Measurements from ENCODE around the gene PPP1R15B. TPM values are rescaled to one million over a fixed set of nuclear protein-coding genes. Genes with fewer than 3 reads are reported as not detected.

The PPP1R15B gene
- total RNA-seq, 1 donor from 2014 or later: 43.2 TPM

GRCh38 chr1:204421441-204421840 is 9.8 kb upstream of the PPP1R15B start:
- TF ChIP-seq CTCF (IDR thresholded peaks at IDR 0.05; ENCODE audit: unreplicated experiment): no peak
- H3K9me3 Mint-ChIP-seq (ENCODE audit: unreplicated experiment): no peaks in the 10 kb centered on the region

GRCh38 chr1:204420039-204421004 is 8.7 kb upstream of the PPP1R15B start:
- H3K27ac Mint-ChIP-seq (ENCODE audit: unreplicated experiment): peak overlapping the region; percentile 43
- peaks cover 67% of the 10 kb centered on the region for H3K36me3 Mint-ChIP-seq (ENCODE audit: low read depth, unreplicated experiment)
- no peaks in the 10 kb centered on the region for H3K9me3 Mint-ChIP-seq (ENCODE audit: unreplicated experiment)
- peak overlapping the region; percentile 24 for H3K4me3 Mint-ChIP-seq (ENCODE audit: unreplicated experiment)
- no peak for DNase-seq (ENCODE audit: low spot score)
- H3K4me1 Mint-ChIP-seq (ENCODE audit: unreplicated experiment): peaks cover 16% of the 10 kb centered on the region
- H3K27me3 Mint-ChIP-seq (ENCODE audit: unreplicated experiment): peaks cover 14% of the 10 kb centered on the region
- no peak for TF ChIP-seq CTCF (IDR thresholded peaks at IDR 0.05; ENCODE audit: unreplicated experiment)

More at GRCh38 chr1:204421441-204421840, 9.8 kb upstream of the PPP1R15B start:
- Mint-ChIP-seq H3K36me3 (ENCODE audit: low read depth, unreplicated experiment) (peaks cover 74% of the 10 kb centered on the region), H3K4me1 (ENCODE audit: unreplicated experiment) (peaks cover 16% of the 10 kb centered on the region), H3K27ac (ENCODE audit: unreplicated experiment) (no peak overlapping the region), H3K27me3 (ENCODE audit: unreplicated experiment) (peaks cover 14% of the 10 kb centered on the region), H3K4me3 (ENCODE audit: unreplicated experiment) (no peak overlapping the region)
- no peak for DNase-seq (ENCODE audit: low spot score)

- no peak for TF ChIP-seq CTCF (IDR thresholded peaks at IDR 0.05; ENCODE audit: unreplicated experiment)
- Mint-ChIP-seq H3K27ac (ENCODE audit: unreplicated experiment) (no peak overlapping the region), H3K27me3 (ENCODE audit: unreplicated experiment) (peaks cover 19% of the 10 kb centered on the region), H3K4me3 (ENCODE audit: unreplicated experiment) (peak overlapping the region; percentile 32), H3K4me1 (ENCODE audit: unreplicated experiment) (peaks cover 19% of the 10 kb centered on the region), H3K9me3 (ENCODE audit: unreplicated experiment) (no peaks in the 10 kb centered on the region), H3K36me3 (ENCODE audit: low read depth, unreplicated experiment) (peaks cover 58% of the 10 kb centered on the region)
- no peak for DNase-seq (ENCODE audit: low spot score)
These were observed 7.4 kb upstream of the PPP1R15B start for GRCh38 chr1:204419064-204419403.

GRCh38 chr1:204418174-204419063 is 6.8 kb upstream of the PPP1R15B start:
- peak overlapping the region; percentile 35 for H3K4me3 Mint-ChIP-seq (ENCODE audit: unreplicated experiment)
- peak overlapping the region; percentile 72 for H3K27ac Mint-ChIP-seq (ENCODE audit: unreplicated experiment)
- DNase-seq (ENCODE audit: low spot score): no peak
- peaks cover 52% of the 10 kb centered on the region for H3K36me3 Mint-ChIP-seq (ENCODE audit: low read depth, unreplicated experiment)
- TF ChIP-seq CTCF (IDR thresholded peaks at IDR 0.05; ENCODE audit: unreplicated experiment): no peak
- no peaks in the 10 kb centered on the region for H3K9me3 Mint-ChIP-seq (ENCODE audit: unreplicated experiment)
- H3K4me1 Mint-ChIP-seq (ENCODE audit: unreplicated experiment): peaks cover 19% of the 10 kb centered on the region
- peaks cover 19% of the 10 kb centered on the region for H3K27me3 Mint-ChIP-seq (ENCODE audit: unreplicated experiment)

Measured in endothelial cell (in vitro differentiated cells).